Right lung (tissue), 5 donors: ENCODE measurements around the gene ARFGAP3. TPM values are rescaled to one million over a fixed set of nuclear protein-coding genes. Genes with fewer than 3 reads are reported as not detected.

ENCODE experiments used
- polyA plus RNA-seq, 5 donors: library from polyadenylated mRNA; unstranded; fragments of 120-200 nt; gene quantifications; one replicate each; pipeline versions ENCODE4 v1.2.1 to v1.2.3, GENCODE V29; 2013; ENCODE audit warnings: inconsistent platforms in 1 of 5, low replicate concordance in 1 of 5; ENCODE audit not compliant: insufficient read length in 5 of 5, insufficient read depth in 1 of 5

Gene ARFGAP3
- polyA plus RNA-seq, 5 donors: 45.8 to 56.5 (median 50.8) TPM

Other genes starting within 250 kb of the ARFGAP3 start
- gene POLDIP3, start 242.4 kb downstream of the ARFGAP3 start, polyA plus RNA-seq: 100 to 1,000 TPM; 106 to 116 (median 111) TPM
- under 1 TPM in 2 of 5 donors, not detected in 3; 0.15 to 0.18 TPM for gene ATP5MGL, start 216.7 kb downstream of the ARFGAP3 start, polyA plus RNA-seq
- 100 to 1,000 TPM; 120 to 176 (median 128) TPM for gene CYB5R3, start 207.9 kb downstream of the ARFGAP3 start, polyA plus RNA-seq
- gene A4GALT, start 136.4 kb downstream of the ARFGAP3 start, polyA plus RNA-seq: 1 to 10 TPM; 1.8 to 4.8 (median 2.7) TPM
- gene PACSIN2, start 157.9 kb upstream of the ARFGAP3 start, polyA plus RNA-seq: 10 to 100 TPM; 57.4 to 68.7 (median 66.4) TPM
- gene TTLL1, start 232.1 kb upstream of the ARFGAP3 start, polyA plus RNA-seq: 10 to 100 TPM; 14.0 to 18.9 (median 16.3) TPM